ENCODE results near the gene SLC1A4.

DNA sequence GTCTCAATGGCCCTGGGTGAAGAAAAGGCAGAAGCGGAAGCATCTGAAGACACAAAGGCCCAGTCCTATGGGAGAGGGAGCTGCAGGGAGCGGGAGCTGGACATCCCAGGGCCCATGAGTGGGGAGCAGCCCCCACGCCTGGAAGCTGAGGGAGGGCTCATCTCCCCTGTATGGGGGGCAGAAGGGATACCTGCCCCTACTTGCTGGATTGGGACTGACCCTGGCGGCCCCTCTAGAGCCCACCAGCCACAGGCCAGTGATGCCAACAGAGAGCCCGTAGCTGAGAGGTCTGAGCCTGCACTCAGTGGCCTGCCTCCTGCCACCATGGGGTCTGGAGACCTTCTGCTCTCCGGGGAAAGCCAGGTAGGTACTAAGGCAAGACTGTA, 80.2 kb downstream of the SLC1A4 start:
- TF ChIP-seq, protein P1, sequence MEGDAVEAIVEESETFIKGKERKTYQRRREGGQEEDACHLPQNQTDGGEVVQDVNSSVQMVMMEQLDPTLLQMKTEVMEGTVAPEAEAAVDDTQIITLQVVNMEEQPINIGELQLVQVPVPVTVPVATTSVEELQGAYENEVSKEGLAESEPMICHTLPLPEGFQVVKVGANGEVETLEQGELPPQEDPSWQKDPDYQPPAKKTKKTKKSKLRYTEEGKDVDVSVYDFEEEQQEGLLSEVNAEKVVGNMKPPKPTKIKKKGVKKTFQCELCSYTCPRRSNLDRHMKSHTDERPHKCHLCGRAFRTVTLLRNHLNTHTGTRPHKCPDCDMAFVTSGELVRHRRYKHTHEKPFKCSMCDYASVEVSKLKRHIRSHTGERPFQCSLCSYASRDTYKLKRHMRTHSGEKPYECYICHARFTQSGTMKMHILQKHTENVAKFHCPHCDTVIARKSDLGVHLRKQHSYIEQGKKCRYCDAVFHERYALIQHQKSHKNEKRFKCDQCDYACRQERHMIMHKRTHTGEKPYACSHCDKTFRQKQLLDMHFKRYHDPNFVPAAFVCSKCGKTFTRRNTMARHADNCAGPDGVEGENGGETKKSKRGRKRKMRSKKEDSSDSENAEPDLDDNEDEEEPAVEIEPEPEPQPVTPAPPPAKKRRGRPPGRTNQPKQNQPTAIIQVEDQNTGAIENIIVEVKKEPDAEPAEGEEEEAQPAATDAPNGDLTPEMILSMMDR (IDR thresholded peaks at IDR 0.05): no peak
- no peak for TF ChIP-seq POLR2AphosphoS5 (IDR thresholded peaks at IDR 0.05; ENCODE audit: low read depth, low read length)
- no peak for TF ChIP-seq FOXJ3 (CRISPR knock-in tag; IDR thresholded peaks at IDR 0.05)
- TF ChIP-seq, protein P2, sequence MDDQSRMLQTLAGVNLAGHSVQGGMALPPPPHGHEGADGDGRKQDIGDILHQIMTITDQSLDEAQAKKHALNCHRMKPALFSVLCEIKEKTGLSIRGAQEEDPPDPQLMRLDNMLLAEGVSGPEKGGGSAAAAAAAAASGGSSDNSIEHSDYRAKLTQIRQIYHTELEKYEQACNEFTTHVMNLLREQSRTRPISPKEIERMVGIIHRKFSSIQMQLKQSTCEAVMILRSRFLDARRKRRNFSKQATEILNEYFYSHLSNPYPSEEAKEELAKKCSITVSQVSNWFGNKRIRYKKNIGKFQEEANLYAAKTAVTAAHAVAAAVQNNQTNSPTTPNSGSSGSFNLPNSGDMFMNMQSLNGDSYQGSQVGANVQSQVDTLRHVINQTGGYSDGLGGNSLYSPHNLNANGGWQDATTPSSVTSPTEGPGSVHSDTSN (IDR thresholded peaks at IDR 0.05): no peak
- TF ChIP-seq TAF1 (IDR thresholded peaks at IDR 0.05; ENCODE audit: borderline replicate concordance, low read depth, low read length): no peak
- no peak for TF ChIP-seq RXRA (IDR thresholded peaks at IDR 0.05; ENCODE audit: borderline replicate concordance, low read depth)

Measured in SK-N-SH (cell line).